Measurements from ENCODE around the gene UQCR11. TPM values are rescaled to one million over a fixed set of nuclear protein-coding genes. Genes with fewer than 3 reads are reported as not detected.
A peak's percentile ranks its signal among the peaks of the same experiment; 100 is the strongest.

Gene UQCR11
- total and polyA plus RNA-seq, 2 of the 8 experiments (the other 6 are each of a cell fraction or from before 2014, with no cell fraction given), result 162 to 171 TPM

- TF ChIP-seq CHD7 (IDR thresholded peaks at IDR 0.05; ENCODE audit: insufficient replicate concordance, low read length) (no peak), CREB1 (IDR thresholded peaks at IDR 0.05) (0 out of 2 replicates have a peak, but pooled peaks have one; percentile 12), POLR2A (IDR thresholded peaks at IDR 0.05; ENCODE audit: control extremely low read depth in 1 of 2, low read depth in 2 of 2, low read length in 2 of 2) (peak; percentile 81 to 90), GABPA (IDR thresholded peaks at IDR 0.05; ENCODE audit: borderline replicate concordance, insufficient read depth, low read length) (no peak), RNF2 (IDR thresholded peaks at IDR 0.05; ENCODE audit: borderline replicate concordance, low read depth, low read length, missing control alignments, poor library complexity, severe bottlenecking) (no peak), POLR2AphosphoS5 (IDR thresholded peaks at IDR 0.05; ENCODE audit: low read depth, low read length) (peak; percentile 68), SAP30 (IDR thresholded peaks at IDR 0.05; ENCODE audit: insufficient read depth, insufficient replicate concordance, low read length) (no peak), CTBP2 (IDR thresholded peaks at IDR 0.05; ENCODE audit: borderline replicate concordance, insufficient read depth, insufficient read length, low read length) (no peak), HDAC2 (IDR thresholded peaks at IDR 0.05; ENCODE audit: borderline replicate concordance in 1 of 2, low read depth in 2 of 2, low read length in 2 of 2) (peak in 1 of 2 experiments; percentile 62; a peak in 1 of 4 replicates)
Measured at GRCh38 chr19:1566392-1567115, 38.7 kb downstream of the UQCR11 start (continued).
